HAP-1 (cell line): ENCODE measurements around the gene E2F4.

Source experiments
- DNase-seq, 2 experiments: peaks; one replicate each; pipeline ENCODE4 v3.0.0-alpha.2; 2016 to 2020; ENCODE audit warnings: low spot score in 2 of 2
- H3K27me3 ChIP-seq: fragments of 250-450 bp; sonication (Bioruptor Pico); 2 replicates; pipeline ENCODE4 v1.5.1; 2020; ENCODE audit warnings: low read depth, mild to moderate bottlenecking, moderate library complexity
- H3K36me3 ChIP-seq: fragments of 250-450 bp; sonication (Bioruptor Pico); replicated peaks from 2 replicates; pipeline ENCODE4 v1.5.1; 2020; ENCODE audit warnings: mild to moderate bottlenecking
- H3K4me1 ChIP-seq: fragments of 250-450 bp; sonication (Bioruptor Pico); 2 replicates; pipeline ENCODE4 v1.5.1; 2020; ENCODE audit warnings: mild to moderate bottlenecking
- H3K4me3 ChIP-seq: fragments of 250-450 bp; sonication (Bioruptor Pico); 2 replicates; pipeline ENCODE4 v1.5.1; 2020; ENCODE audit warnings: mild to moderate bottlenecking, moderate library complexity
- H3K9me3 ChIP-seq: fragments of 250-450 bp; sonication (Bioruptor Pico); 2 replicates; pipeline ENCODE4 v1.5.1; 2020; ENCODE audit warnings: mild to moderate bottlenecking, moderate library complexity
- in situ Hi-C: fragments of 300-500 bp; cut with MboI; formaldehyde crosslinking; loops from 3 replicates; pipeline ENCODE4 v1.14.3; 2020; ENCODE audit warnings: low sequenced_read_pairs, inconsistent platforms, mixed read lengths

The E2F4 gene

DNA sequence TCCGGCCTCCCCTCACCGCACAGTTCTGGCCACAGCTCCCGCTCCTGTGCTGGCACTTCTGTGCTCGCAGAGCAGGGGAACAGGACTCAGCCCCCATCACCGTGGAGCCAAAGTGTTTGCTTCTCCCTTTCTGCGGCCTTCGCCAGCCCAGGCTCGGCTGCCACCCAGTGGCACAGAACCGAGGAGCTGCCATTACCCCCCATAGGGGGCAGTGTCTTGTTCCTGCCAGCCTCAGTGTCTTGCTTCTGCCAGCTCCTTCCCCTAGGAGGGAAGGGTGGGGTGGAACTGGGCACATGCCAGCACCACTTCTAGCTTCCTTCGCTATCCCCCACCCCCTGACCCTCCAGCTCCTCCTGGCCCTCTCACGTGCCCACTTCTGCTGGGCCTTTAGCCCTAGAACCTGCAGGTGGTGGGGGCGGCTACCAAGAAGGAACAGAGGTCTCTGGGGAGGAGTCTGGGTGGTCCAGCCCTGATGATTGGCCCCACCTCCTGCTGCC, 6.3 kb downstream of the E2F4 start:
- DNase-seq, result no peak
- Histone ChIP-seq H3K4me3 (no peak overlapping the region), H3K36me3 (peaks cover 81% of the 10 kb centered on the region)

DNA sequence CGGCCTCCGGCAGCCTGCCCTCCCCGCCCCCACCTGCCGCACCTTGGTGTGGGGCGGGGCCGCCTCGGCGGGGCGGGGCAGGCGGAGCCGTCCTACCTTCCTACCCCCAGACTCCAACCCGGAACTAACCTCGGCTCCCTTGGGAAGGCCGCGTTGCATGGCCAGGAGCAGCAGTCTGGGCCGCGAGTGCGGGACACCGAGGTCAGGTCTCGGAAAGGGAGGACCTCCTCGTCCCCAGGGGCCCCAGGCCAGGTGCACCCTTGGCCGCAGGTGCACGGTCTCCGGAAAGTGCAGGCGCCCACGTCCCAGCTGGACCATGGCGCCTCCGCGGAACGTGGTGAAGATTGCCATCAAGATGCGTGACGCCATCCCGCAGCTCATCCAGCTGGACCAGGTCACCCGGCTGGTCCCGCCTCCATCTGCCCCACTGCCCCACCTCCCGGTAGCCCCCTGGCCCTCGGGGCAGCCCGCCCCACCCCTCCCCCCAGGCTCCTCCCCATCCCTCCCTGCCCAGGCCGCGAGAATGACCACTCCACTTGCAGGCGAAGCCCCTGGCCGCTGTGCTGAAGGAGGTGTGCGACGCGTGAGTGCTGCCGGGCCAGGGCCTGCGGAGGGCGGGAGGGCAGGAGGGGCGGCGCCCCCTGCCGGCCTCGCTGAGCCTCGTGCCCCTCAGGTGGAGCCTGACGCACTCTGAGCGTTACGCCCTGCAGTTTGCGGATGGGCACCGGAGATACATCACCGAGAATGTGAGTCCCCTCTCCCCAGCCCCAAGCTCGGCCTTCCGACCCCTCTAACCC, 7.3 kb downstream of the E2F4 start, which contains the start of gene ELMO3:
Gene ELMO3, plus strand, starts transcription at position 121 of the 797 bp plus-strand sequence. Its CDS starts 196 bp downstream, at position 317.
- no peak for DNase-seq
- Histone ChIP-seq H3K36me3 (peaks cover 76% of the 10 kb centered on the region), H3K27me3 (no peaks in the 10 kb centered on the region), H3K4me1 (no peaks in the 10 kb centered on the region), H3K4me3 (no peak within 1 kb of the TSS), H3K9me3 (no peaks in the 10 kb centered on the region)
- in situ Hi-C loops, result no loop called here

More for the DNA sequence above, 6.3 kb downstream of the E2F4 start:
- no peaks in the 10 kb centered on the region for H3K9me3 ChIP-seq
- H3K4me1 ChIP-seq, result peaks cover 4% of the 10 kb centered on the region
- in situ Hi-C loops, result no loop called here
- no peaks in the 10 kb centered on the region for H3K27me3 ChIP-seq

- Histone ChIP-seq H3K9me3 (no peaks in the 10 kb centered on the region), H3K4me3 (no peak overlapping the region), H3K27me3 (no peaks in the 10 kb centered on the region), H3K36me3 (peaks cover 72% of the 10 kb centered on the region), H3K4me1 (no peaks in the 10 kb centered on the region)
- in situ Hi-C loops, result no loop called here
- no peak for DNase-seq
Observed at GRCh38 chr16:67199808-67200198, 7.8 kb downstream of the E2F4 start.

DNA sequence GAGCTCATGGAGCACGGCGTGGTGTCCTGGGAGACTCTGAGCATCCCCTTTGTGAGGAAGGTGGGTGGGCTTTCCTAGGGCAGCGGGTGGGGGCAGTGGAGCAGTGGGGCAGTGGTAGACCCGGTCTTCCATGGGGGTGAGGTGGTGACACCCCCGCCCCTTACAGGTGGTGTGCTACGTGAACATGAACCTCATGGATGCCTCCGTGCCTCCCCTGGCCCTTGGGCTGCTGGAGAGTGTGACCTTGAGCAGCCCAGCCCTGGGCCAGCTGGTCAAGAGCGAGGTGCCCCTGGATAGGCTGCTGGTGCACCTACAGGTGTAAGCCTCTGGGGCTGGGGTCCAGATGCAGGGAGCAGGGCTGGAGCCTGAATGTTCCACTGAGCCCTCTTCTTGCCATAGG, 8.5 kb downstream of the E2F4 start:
- DNase-seq, result no peak
- Histone ChIP-seq H3K36me3 (peaks cover 65% of the 10 kb centered on the region), H3K9me3 (no peaks in the 10 kb centered on the region), H3K27me3 (no peaks in the 10 kb centered on the region), H3K4me3 (no peak overlapping the region), H3K4me1 (no peaks in the 10 kb centered on the region)
- in situ Hi-C loops, result no loop called here

GRCh38 chr16:67201411-67202345, 9.7 kb downstream of the E2F4 start:
- H3K36me3 ChIP-seq, result peaks cover 53% of the 10 kb centered on the region
- in situ Hi-C loops, result no loop called here
- no peaks in the 10 kb centered on the region for H3K4me1 ChIP-seq
- H3K9me3 ChIP-seq, result no peaks in the 10 kb centered on the region
- H3K27me3 ChIP-seq, result no peaks in the 10 kb centered on the region
- no peak overlapping the region for H3K4me3 ChIP-seq
- no peak for DNase-seq

- in situ Hi-C loops, result no loop called here
- H3K36me3 ChIP-seq, result peaks cover 45% of the 10 kb centered on the region
Observed at GRCh38 chr16:67202426-67202825, 10.5 kb downstream of the E2F4 start.

DNA sequence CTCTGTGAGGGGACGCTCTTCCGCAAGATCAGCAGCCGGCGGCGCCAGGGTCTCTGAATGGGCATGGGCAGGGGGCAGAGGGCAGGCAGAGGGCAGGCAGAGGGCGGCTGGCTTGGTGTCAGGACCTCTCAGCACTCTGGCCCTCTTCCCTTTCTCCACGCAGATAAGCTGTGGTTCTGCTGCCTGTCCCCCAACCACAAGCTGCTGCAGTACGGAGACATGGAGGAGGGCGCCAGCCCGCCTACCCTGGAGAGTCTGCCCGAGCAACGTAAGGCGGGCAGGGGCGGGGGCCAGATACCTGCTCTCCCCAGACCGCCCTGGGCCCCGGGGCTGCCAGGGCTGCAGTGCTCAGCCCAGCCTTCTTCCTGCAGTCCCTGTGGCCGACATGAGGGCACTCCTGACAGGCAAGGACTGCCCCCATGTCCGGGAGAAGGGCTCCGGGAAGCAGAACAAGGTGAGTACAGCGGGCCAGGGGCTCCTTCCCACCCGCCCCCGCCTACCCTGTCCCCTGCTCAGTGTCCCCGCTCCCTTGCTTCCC, 11.1 kb downstream of the E2F4 start:
- no peak overlapping the region for H3K4me3 ChIP-seq
- H3K36me3 ChIP-seq, result peaks cover 40% of the 10 kb centered on the region
- in situ Hi-C loops, result no loop called here
- no peaks in the 10 kb centered on the region for H3K4me1 ChIP-seq
- no peaks in the 10 kb centered on the region for H3K27me3 ChIP-seq
- no peak for DNase-seq
- H3K9me3 ChIP-seq, result no peaks in the 10 kb centered on the region

More at GRCh38 chr16:67202426-67202825, 10.5 kb downstream of the E2F4 start:
- H3K27me3 ChIP-seq, result no peaks in the 10 kb centered on the region
- no peaks in the 10 kb centered on the region for H3K9me3 ChIP-seq
- H3K4me1 ChIP-seq, result no peaks in the 10 kb centered on the region
- no peak overlapping the region for H3K4me3 ChIP-seq
- DNase-seq, result no peak

- Histone ChIP-seq H3K27me3 (no peaks in the 10 kb centered on the region), H3K9me3 (no peaks in the 10 kb centered on the region), H3K4me1 (no peaks in the 10 kb centered on the region), H3K36me3 (peaks cover 31% of the 10 kb centered on the region), H3K4me3 (no peak overlapping the region)
- DNase-seq, result no peak
- in situ Hi-C loops, result no loop called here
Observed at GRCh38 chr16:67204076-67204475, 12.1 kb downstream of the E2F4 start.

- no peaks in the 10 kb centered on the region for H3K9me3 ChIP-seq
- no peak for DNase-seq
- no peaks in the 10 kb centered on the region for H3K27me3 ChIP-seq
- no peak overlapping the region for H3K4me3 ChIP-seq
- peaks cover 23% of the 10 kb centered on the region for H3K36me3 ChIP-seq
- in situ Hi-C loops, result no loop called here
- no peaks in the 10 kb centered on the region for H3K4me1 ChIP-seq
Observed at GRCh38 chr16:67206129-67206837, 14.3 kb downstream of the E2F4 start.

DNA sequence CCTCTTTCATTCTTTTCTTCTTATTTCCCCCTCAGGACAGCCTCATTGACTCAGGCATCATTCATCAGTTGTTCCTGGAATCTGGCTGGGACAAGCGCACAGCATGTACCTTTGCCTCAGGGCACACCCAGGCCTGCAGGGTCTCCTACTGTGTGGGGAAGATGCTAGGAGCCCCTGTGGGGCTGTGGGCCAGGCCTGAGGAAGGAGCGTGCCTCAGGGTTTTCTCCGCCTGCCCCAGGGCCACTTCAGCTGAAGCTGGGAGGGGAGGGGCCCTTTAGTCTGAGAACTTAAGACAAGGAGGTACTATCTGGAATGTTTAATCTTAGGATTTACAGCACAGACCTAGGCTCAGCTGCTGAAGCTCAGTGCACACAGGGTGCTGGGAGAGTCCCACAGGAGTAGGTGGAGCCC, 14.9 kb downstream of the E2F4 start:
- DNase-seq, result no peak
- Histone ChIP-seq H3K4me3 (no peak overlapping the region), H3K36me3 (peaks cover 17% of the 10 kb centered on the region), H3K9me3 (no peaks in the 10 kb centered on the region), H3K4me1 (no peaks in the 10 kb centered on the region), H3K27me3 (no peaks in the 10 kb centered on the region)
- in situ Hi-C loops, result no loop called here

- no peak for DNase-seq
- no peaks in the 10 kb centered on the region for H3K27me3 ChIP-seq
- peaks cover 11% of the 10 kb centered on the region for H3K36me3 ChIP-seq
- H3K4me3 ChIP-seq, result no peak overlapping the region
- H3K4me1 ChIP-seq, result no peaks in the 10 kb centered on the region
- no peaks in the 10 kb centered on the region for H3K9me3 ChIP-seq
- in situ Hi-C loops, result no loop called here
Observed at GRCh38 chr16:67207249-67208091, 15.5 kb downstream of the E2F4 start.

GRCh38 chr16:67208154-67208896, 16.4 kb downstream of the E2F4 start:
- in situ Hi-C loops, result no loop called here
- Histone ChIP-seq H3K4me3 (no peak overlapping the region), H3K4me1 (no peaks in the 10 kb centered on the region), H3K36me3 (peaks cover 6% of the 10 kb centered on the region; the same call in 1 of the 2 replicates), H3K27me3 (no peaks in the 10 kb centered on the region), H3K9me3 (no peaks in the 10 kb centered on the region)
- no peak for DNase-seq
